GM19463 (cell line): ENCODE data around the gene SS18L1.
"Not testable (repeated sequence)": the region's sequence is repeated elsewhere in the genome, so short reads cannot be mapped to it uniquely, and the experiment has no call there.

Experiments
- ATAC-seq: cut with Tn5 transposase; IDR thresholded peaks from one replicate; pipeline ENCODE4 v1.9.1; 2021; ENCODE audit warnings: mild to moderate bottlenecking, moderate library complexity; ENCODE audit not compliant: unreplicated experiment

The SS18L1 gene

DNA sequence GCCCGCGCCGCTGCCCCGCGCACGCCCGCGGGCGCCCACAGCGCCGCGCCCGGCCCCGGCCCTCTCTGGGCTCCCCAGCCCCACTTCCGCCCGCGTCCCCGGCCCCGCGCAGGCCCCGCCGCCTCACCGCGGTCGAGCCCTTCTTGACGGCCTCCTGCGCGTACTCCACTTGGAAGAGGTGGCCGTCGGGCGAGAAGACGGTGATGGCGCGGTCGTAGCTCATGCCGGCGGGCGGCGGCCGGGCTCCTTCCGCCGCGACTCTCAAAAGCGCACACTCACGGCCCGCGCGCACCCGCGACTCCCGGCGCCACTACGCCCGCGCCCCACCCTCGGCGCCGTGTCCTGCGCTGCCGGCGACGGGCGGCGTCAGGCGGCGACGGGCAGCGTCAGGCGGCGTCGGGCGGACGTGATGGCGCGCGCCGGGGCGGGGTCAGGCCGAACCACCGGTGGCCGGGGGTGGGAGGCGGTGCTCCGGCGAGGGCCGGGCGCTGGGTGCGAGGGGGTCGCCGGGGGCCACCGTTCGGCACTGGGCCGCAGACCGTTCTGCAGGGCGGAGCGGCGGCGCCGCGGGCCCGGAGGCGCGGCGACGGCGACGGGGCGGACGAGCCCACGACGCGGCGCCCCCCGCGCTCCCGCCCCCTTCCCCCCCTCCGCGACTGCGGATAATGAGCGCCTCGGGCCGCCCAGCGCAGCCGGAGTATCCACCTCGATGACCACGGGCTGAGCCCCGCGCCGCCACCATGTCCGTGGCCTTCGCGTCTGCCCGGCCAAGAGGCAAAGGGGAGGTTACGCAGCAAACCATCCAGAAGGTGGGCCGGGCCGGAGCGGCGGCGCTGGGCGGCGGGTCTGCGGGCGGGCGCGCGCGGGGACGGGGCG is at the start of gene SS18L1, which contains the start of gene PSMA7:
TSS of gene SS18L1 (plus strand) at position 689 of the 876 bp plus-strand sequence. CDS start at position 741, 52 bp downstream.
TSS of gene PSMA7 (minus strand) at position 314 of the 876 bp plus-strand sequence. CDS start at position 223, 91 bp downstream.
- peak; percentile 83 for ATAC-seq

DNA sequence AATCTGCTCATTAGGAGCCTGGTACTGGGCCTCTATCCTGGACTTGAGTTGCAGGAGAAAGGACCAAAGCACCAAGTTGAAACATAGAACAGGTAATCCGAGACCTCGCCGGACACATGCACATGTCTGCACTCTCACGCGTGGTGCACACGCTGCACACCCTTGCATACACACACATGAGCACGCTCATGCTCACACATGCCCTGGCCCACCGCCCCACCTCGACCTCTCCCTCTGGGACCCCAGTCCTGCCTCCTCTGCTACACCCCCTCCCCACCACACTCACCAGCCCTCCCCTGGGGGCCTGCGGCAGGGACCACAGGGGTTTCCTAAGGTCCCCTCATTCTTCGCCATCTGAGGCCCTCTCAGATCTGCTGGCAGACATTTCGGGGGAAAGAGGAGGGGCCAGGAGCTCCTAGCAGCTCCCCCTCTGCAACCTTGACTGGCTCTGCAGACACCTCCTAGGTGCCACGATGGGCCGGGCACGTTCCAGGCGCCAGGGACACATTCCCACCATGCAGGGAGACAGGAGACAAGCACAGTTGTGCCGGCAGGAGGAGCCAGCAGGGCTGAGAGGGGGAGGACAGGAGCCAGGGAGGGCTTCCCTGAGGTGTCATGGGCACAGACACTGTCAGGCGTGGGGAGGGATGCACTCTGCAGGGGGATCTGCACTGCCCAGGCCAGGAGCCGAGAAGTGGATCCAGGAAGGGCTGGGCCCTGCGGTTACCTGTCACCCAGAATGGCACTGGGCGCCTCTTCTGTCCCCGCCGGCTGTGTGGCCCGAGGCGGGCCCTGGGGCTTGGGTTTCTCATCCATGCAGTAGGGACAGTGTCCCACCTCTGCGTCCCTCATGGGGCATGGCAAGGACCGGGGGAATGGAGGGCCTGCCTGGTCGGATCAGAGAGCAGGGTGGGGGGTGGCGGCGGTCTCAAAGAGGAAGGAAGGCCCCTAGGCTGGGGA is 46.9 kb upstream of the SS18L1 start:
- no peak for ATAC-seq

GRCh38 chr20:62097881-62098407 is 45.6 kb upstream of the SS18L1 start:
- no peak for ATAC-seq

GRCh38 chr20:62101078-62101477 is 42.5 kb upstream of the SS18L1 start:
- no peak for ATAC-seq

DNA sequence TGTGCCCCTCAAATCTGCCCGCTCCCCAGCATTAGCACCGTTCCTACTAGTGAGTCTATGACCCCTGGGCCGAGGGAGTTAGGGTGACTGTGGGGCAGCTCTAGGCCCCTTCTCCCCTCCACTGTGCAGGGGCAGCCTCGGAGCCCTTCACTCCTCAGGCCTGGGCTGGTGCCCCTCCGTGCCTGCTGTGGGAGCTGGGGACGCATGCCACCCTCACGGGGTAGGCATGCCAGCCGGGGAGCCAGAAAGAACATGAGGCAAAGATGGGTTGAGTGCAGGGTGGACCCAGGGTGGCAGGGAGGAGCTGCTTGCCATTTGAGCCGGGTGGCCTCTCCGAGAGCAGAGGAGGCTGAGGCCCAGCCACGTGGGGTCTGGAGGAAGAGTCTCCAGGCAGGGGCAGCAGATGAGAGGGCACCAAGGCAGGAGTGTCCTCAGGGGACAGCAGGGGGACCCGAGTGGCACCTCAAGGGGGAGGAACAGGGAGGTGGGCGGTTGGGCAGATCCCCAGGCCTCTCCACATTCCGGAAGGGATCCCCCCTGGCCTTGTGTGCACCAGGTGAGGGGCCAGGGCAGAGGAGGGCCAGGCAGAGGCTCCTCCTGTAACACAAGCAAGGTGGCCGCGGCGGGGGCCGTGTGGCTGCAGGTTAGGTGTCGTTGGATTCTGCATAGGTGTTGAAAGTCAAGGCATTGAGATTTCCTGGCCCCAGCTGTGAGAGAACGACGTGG is 39.9 kb upstream of the SS18L1 start:
- no peak for ATAC-seq

GRCh38 chr20:62104234-62104789 is 39.3 kb upstream of the SS18L1 start:
- no peak for ATAC-seq

- ATAC-seq, result no peak
These were observed 38.7 kb upstream of the SS18L1 start for GRCh38 chr20:62104791-62105345.

DNA sequence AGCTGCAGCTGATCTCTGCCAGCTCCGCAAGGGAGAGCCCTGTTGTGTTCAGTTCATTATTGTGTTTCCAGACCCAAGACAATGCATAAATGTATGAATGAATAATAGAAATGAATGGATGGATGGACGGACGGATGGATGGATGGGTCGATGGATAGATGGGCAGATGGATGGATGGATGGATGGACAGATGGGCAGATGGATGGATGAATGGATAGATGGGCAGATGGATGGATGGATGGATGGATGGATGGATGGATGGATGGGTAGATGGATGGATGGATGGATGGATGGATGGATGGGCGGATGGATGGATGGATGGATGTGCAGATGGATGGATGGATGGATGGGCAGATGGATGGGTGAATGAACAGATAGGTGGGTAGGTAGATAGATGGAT is 38.0 kb upstream of the SS18L1 start:
- no peak for ATAC-seq

- ATAC-seq, result no peak
These were observed 32.4 kb upstream of the SS18L1 start for GRCh38 chr20:62111148-62111547.

DNA sequence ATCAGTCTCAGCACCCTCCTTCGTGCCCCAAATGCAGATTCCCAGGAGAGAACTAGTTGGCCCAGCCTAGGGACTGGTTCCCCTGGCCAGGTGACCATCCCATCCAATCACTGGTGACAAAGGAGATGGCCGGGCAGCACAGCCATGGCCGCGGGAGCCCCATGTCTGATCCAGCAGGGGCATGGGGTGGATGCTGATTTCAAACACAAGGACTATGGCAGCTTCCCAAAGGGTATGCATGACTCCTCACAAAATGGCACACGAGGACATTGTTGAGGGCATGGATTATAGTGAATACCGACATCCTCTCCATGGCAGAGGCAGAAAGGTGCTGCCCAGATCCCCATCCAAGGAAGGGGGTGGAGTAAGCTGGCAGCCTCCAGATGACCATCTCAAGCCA is 31.2 kb upstream of the SS18L1 start:
- ATAC-seq, result no peak

- no peak for ATAC-seq
These were observed 28.7 kb upstream of the SS18L1 start for GRCh38 chr20:62114894-62115293.

DNA sequence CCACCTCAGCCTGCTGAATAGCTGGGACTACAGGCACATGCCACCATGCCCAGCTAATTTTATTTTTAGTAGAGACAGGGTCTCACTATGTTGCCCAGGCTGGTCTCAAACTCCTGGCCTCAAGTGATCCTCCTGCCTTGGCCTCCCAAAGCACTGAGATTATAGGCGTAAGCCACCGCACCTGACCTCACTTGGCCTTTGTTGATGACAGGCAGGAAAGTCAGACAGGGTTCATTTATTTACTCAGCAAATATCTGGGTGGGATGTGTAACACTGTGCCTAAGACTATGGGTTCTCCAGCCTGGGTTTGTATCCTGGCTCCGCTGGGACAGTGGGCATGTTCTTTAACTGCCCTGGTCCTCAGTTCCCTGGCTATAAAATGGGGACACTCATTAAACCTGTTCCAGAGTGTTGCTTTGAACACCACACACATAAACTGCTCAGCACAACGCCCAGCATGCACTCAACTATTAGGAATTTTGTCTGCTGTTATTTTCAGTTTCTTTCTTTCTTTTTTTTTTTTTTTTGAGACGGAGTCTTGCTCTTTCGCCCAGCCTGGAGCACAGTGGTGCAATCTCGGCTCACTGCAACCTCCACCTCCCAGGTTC is 27.7 kb upstream of the SS18L1 start:
- ATAC-seq, result not testable (repeated sequence)

- ATAC-seq, result no peak
These were observed 26.8 kb upstream of the SS18L1 start for GRCh38 chr20:62116558-62117361.

GRCh38 chr20:62117362-62117646 is 26.3 kb upstream of the SS18L1 start:
- ATAC-seq, result no peak

DNA sequence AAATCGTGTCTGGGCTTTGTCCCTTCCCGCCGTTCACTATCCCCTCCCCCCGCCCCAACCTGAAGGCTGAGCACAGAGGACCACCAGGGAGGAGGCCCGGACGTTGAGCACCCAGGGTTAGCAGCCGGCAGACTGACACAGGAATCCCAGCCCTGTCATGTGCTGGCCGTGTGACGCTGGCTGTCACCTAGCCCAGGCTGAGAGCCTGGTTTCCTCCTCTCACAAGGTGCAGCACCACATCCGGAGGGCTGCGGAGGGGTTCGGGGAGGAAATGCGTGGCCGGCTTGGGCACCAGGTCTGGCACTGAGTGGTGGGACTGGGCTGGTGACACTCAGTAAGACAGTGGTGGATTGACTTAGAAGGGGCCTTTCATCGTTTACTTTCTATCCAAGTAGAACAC is 25.9 kb upstream of the SS18L1 start:
- no peak for ATAC-seq

DNA sequence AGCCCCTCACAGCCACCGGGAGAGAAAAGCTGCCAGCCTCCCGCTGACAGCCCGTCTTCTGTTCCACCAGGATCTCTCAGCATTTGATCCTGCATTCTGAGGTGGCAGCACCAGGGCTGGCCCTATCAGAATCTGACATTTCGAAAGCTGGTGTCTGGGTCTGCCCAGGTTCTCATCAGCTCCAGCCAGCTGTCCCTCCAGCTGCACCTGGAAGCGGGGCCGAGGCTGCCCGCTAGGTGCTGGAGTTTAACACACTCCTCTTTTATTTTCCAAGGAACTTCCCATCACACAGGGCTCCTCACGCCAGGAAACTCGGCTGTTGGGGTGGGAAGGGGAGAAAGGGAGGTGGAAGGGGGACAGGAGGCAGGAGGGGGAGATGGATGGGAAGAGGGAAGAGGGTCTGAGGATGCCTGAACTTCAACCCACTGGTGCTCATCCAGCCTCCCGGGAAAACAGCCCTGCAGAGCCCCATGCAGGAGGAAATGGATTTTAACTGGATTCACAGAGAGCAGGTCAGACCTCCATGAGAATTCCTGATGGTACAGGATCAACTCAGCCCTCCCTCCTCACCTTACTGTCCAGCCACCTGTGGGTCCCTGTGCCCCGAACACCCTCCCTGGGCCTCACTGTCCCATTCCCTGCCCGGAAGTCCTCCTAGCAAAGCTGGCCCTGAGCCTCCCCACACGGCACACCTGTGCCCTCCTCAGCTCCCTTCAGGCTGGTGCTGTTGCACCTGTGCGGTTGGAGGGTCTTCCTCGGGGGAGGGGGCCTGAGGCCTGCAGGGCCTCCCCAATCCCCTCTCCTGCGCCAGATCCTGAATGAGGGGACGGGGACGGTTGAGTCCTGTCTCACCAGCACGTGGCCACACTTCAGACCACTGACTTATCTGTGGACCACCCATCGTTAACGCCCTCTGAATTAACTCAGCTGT is 25.2 kb upstream of the SS18L1 start:
- ATAC-seq, result no peak

DNA sequence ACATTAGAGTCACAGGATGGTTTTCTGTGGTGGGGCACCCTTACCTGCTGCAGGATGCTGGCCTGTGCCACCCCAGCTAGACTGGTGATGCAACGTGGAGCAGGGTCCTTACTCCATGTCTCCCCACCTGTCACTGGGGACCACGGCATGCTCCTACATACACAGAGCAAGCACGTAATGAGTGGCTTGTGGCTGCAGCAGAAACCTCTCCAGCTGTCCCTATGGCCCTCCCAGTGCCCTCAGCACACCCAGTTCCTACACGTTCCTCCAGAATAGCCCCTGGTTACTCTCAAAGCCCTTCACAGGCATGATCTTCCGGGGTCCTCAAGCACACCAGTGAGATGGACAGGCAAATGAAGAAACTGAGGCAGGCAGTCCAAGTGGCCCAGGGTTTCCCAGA is 24.5 kb upstream of the SS18L1 start:
- no peak for ATAC-seq
